ENCODE data around the gene CLPTM1L.
"Not testable (repeated sequence)": the region's sequence is repeated elsewhere in the genome, so short reads cannot be mapped to it uniquely, and the experiment has no call there.

The CLPTM1L gene

DNA sequence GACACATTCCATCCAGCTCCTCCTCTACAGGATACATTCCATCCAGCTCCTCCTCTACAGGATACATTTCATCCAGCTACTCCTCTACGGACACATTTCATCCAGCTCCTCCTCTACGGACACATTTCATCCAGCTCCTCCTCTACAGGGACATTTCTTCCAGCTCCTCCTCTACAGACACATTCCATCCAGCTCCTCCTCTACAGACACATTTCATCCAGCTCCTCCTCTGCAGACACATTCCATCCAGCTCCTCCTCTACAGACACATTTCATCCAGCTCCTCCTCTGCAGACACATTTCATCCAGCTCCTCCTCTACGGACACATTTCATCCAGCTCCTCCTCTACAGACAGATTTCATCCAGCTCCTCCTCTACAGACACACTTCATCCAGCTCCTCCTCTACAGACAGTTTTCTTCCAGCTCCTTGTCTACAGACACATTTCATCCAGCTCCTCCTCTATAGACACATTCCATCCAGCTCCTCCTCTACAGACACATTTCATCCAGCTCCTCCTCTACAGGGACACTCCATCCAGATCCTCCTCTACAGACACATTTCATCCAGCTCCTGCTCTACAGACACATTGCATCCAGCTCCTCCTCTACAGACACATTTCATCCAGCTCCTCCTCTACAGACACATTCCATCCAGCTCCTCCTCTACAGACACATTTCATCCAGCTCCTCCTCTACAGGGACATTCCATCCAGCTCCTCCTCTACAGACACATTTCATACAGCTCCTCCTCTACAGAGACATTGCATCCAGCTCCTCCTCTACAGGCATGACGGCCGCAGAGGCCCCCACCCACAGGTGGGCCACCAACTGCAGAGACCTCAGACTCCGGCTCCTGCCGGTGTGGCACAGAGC is 16.4 kb downstream of the CLPTM1L start:
- DNase-seq: not testable (repeated sequence)

DNA sequence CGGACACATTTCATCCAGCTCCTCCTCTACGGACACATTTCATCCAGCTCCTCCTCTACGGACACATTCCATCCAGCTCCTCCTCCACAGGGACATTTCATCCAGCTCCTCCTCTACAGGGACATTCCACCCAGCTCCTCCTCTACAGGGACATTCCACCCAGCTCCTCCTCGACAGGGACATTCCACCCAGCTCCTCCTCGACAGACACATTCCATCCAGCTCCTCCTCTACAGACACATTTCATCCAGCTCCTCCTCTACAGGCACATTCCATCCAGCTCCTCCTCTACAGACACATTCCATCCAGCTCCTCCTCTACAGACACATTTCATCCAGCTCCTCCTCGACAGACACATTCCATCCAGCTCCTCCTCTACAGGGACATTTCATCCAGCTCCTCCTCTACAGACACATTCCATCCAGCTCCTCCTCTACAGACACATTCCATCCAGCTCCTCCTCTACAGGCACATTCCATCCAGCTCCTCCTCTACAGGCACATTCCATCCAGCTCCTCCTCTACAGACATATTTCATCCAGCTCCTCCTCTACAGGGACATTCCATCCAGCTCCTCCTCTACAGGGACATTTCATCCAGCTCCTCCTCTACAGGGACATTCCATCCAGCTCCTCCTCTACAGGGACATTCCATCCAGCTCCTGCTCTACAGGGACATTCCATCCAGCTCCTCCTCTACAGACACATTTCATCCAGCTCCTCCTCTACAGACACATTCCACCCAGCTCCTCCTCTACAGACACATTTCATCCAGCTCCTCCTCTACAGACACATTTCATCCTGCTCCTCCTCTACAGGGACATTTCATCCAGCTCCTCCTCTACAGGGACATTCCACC is 17.8 kb downstream of the CLPTM1L start:
- DNase-seq: not testable (repeated sequence)

DNA sequence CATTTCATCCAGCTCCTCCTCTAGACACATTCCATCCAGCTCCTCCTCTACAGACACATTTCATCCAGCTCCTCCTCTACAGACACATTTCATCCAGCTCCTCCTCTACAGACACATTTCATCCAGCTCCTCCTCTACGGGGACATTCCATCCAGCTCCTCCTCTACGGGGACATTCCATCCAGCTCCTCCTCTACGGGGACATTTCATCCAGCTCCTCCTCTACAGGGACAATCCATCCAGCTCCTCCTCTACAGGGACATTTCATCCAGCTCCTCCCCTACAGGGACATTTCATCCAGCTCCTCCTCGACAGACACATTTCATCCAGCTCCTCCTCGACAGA is 18.4 kb downstream of the CLPTM1L start:
- DNase-seq: not testable (repeated sequence)

DNA sequence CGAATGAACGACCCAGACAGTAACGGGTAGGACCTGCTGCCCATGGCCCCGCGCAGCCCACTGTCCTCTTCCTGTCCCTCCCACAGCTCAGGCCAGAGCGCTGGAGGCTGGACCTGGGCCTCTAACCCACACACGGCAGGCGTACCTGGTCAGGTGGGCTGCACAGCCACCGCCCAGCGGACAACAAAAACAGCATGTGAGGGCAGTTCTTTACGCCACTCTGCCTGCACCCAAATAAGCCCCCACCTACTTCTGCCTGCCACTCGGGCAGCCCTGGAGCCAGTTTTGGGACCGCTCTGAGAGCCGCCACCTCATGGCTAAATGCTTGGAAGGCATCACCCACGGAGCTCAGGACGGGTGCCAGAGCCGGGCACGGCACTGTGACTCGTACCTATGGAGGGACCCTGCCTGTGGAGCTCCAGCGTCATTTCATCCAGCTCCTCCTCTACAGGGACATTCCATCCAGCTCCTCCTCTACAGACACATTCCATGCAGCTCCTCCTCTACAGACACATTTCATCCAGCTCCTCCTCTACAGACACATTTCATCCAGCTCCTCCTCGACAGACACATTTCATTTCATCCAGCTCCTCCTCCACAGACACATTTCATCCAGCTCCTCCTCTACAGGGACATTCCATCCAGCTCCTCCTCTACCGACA is 18.9 kb downstream of the CLPTM1L start:
- DNase-seq: no peak

DNA sequence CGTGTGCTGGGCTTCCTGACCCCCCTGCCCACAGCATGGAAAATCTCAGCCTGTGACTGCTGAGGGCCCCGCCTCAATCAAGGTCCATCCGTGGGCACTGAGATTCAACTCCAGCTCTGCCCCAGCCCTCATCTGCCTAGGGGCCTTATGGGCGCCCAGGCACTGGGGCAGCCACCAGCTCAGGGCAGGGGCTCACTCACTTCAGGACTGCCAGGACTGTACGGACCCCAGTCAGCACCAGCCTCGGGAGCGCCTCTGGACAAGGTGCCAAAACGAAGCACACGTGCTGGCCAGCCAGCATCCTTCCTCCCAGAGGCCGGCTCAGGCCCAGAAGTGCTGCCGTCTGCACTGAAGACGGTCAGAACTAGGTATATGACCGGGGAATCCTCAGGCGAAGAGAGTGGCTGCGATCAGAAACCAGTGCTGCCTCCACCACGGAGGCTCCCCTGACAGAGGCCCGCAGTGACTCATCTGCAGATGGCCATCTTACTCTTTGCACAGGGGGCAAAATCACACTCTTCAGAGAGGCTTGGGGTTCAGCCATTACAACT is 19.6 kb downstream of the CLPTM1L start:
- no peak for DNase-seq

DNA sequence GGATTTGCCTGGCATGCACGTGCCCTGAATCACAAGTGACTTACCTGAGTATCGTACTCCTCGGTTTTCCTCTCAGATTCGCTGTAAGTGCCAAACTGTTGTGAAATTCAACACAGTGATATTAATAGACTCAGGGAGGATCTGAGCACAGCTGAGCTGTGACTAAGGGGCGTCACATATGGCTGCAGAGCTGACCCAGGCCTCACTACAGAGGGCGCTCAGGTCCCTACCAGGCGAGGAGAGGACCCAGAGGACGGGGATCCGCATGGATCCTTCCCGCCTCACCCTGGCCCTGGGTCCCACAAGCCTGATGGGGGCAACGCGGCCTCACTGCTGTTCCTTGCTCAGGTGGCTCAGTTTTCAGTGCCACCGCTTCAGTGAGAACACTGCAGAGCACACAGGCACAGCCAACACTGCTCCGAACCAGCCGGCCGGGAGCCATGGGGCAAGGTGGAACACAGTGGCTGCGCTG is 20.1 kb downstream of the CLPTM1L start:
- DNase-seq: no peak

DNA sequence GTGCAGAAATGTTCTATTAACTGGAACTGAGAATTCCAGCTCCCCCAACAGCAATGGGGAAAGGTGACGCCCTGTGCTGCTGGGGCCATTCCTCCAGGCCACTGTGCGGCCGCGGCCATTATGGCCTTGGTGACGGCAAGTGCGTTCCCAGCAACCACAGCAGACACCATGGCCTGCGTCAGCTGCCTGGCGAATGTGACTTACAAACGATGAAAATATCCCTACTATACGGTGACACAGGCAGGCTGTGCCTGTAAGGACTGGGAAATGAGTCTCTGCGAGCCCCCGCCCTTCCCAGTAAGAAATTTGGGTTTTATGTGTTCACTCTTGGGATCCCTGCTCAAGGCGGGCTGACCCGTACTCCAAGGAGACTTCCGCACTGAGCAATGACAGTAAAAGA is 20.6 kb downstream of the CLPTM1L start:
- no peak for DNase-seq

DNA sequence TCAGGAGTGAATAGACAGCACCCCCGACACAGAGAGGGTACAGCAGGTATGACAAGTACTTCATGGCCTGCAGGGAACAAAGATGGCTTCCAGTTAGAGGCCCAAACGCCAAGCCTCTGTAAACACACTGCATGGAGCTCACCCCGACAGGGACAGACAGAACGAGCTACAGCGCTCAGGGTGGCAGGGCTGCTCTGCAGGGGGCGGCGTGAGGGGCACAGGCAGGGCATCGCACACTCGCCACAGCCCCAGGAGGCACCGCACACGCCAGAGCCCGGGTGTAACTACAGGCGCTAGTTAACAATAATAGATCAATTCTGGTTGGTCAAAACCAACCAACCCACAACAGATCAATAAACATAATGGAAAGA is 21.1 kb downstream of the CLPTM1L start:
- no peak for DNase-seq

DNA sequence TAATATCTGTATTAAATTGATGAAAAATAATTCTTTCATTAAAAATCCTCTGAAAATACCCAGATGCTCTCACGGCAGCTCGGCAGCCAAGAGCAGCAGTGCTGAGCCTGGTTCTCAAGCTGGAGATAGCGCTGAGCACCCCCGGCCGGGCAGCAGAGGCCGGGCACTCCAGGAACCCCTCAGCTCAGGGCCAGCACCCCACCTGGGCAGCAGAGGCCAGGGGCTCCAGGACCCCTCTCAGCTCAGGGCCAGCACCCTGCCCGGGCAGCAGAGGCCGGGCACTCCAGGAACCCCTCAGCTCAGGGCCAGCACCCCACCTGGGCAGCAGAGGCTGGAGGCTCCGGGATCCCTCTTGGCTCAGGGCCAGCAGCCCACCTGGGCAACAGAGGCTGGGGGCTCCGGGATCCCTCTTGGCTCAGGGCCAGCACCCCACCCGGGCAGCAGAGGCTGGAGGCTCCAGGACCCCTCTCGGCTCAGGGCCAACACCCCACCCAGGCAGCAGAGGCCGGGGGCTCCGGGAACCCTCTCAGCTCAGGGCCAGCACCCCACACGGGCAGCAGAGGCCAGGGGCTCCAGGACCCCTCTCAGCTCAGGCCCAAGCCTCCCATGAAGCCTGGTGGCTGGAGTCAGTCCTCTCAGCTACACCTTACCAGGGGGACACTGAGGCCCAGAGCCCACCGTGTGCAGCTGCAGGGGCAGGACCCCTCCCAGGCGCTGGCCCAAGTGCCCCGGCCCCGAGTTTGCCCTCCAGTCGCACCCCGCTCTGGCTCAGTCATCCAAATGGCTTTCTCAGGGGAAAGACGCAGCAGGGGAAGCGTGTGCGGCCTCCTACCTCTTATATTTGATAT is 21.7 kb downstream of the CLPTM1L start:
- no peak for DNase-seq

DNA sequence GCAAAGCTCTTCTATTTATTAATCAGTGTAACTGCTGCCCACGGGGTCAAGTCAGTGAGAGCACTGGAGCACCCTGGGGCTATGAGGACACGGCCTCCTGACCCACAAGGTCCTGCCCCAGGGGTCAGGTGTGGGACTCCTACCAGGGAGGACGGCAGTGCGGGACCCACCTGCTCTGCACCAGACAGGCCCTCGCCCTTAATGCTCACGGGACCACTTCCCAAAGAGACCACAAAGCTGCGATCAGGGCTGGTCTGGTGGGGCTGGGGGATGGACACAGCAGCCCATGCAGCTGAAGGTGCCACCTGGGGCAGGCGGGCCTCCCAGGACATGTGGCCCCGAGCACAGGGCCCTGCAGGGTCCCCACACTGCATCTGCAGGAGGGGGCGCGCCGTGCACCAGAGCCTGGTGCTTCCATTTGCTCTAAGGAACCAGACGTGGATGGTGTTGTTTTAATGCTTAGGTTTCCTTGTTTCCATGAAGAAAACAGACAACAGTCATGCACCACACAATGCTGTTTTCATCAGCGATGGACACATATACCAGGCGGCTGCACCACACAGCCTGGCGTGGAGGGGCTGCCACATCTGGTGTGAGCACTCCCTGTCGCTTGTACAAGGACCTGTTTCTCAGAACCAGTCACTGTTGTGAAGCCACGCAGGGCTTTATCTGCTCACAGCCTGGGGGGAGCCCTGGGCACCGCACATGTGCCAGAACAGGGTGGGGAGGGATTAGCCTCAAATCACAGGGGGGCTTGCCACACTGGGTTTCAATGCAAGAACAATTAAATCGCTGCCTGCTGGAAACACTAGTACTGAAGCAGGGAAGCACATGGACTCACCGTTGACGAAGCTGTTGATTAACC is 22.6 kb downstream of the CLPTM1L start:
- DNase-seq: no peak

DNA sequence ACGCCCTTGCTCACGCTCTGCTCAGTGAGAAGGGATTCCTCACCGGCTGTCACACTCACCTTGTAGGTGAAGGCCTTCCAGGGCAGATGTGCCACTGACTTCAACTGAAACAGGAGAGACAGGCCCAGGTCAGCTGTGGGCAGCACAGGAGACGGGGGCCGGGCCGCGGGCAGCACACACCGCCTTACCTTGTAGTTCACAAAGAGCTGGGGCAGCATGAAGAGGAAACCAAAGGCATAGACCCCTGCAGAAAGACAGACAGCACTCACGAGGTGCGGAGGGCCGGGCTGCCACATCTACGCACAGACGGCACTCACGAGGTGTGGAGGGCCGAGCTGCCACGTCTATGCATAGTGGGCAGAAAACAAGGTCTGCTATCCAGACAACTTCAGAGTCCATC is 23.3 kb downstream of the CLPTM1L start:
- no peak for DNase-seq

DNA sequence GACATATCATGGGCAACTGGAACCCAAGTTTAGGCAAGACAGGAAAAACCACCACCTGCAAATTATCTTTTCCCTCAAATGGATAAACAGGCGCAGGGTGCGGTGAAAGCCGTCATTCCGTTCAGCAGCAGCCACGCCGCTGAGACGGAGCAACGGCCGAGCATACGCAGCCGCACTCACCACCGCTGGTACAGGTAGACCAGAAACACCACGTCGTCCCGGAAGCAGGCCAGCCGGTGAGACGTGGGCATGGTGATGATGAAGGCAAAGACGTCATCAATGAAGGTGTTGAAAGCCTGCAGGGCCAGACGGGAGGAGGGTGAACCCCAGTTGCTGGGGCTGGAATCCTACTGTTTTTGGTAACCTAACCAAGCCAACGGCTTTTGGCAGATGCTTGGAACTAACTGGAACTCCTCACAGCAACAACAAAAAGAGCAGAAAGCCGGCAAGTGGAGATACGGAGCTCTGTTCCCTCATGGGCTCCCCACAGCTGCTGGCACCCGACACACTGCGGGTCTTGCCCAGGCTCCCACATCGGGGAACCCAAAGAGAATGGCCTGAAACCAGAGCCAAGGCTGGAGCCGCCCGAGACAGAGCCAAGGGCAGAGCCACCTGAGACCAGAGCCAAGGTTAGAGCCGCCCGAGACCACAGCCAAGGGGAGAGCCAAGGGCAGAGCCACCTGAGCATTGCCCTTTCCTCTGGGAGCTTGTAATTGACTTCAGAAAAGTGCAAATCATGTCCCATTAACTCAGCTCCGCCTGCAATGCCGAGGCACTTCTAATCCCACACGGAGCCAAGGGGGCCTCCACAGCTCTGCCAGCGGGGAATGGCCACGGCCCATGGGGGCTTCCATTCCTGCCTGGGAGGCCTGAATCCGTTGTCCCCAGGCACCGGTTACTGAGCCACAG is 24.2 kb downstream of the CLPTM1L start:
- DNase-seq: no peak

DNA sequence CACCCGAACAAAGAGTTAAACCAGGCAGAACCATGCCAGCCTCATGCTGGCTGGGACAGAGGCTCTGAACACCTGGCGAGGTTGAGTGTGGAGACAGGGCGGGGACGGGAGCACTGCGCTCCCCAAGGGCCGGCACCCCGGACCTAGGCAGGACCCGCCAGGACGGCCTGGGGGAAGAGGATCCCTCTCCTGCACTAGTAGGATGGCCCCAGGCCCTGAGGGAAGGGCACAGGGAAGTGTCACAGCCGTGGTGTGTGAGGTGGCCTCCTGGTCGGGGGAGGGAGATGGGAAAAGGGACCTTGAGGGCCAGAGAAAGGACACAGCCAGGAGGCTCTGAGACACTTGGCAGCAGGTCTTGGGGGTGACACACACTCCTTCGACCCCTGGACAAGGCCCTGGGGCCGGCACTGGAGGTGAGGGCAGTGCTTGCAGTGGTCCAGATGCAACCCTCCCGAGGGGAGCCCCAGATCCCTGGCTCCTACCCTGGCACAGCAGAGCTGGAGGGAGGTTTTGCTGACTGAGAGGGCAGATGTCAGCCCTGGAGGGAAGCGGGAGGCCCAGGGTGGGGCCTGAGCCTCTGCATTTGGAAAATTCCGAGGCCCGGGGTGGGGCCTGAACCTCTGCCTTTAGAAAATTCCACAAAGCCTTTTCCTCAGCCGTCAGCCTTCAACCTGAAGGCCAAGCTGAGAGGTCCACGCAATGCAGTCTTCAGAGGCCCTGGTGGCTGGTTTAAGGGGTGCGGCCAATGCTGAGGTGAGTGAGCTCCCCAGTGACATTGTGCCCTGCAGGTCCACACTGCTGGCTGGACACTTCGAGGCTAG is 25.3 kb downstream of the CLPTM1L start:
- DNase-seq: no peak

DNA sequence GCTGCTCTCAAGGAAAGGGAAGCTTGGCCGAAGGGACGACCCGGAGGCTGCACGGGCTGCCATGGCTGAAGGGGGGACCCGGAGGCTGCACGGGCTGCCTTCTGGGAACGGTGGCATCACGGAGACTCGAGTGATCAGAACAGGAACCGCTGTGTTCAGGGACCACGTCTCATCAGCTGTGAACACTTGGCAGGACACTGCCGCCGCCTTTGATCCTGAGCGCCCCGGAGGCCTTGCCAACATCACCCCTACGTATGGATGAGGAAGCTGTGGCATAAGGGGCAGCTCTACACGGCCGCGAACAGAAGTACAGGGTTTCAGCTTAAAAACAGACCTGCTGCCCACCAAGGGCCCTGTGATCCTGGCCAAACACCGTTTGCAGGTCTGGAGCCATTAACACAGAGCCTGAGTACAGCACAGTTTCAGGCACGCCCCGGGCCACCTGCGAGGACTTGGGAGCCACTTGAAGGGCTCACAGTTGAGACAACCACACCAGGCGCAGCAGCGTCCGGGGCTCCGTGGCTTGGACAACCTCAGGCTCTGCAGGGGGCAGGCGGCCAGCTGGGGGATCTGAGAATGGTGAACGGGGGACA is 26.1 kb downstream of the CLPTM1L start:
- DNase-seq: no peak

DNA sequence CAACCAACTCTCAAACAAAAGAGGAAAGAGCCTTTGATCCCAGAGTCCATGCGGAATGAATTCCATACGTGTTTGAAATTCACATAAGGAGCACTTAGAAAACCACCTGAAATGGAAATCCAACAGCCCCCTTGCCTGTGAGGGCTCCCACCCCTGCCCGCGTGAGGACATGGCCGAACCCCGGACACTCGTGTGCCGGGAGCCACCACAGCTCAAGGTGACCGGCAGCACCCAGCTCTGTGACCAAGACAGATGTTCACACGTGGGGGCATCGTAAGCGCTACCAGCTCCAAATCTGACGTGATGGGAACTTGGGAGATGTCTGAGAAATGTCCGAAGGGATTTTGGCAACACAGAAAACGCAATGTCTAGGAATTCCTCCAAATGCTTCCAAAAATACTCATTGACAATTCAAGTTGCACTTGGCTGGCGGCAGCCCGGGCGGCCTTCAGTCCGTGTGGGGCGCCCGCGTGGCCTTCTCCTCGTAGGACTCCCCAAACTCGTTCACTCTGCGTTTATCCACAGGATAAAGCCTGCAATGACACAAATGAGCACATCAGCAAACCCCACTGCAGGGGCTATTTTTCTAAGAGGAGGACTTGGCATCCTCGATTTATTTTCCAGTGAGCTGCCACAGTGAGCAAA is 26.9 kb downstream of the CLPTM1L start:
- DNase-seq: no peak

DNA sequence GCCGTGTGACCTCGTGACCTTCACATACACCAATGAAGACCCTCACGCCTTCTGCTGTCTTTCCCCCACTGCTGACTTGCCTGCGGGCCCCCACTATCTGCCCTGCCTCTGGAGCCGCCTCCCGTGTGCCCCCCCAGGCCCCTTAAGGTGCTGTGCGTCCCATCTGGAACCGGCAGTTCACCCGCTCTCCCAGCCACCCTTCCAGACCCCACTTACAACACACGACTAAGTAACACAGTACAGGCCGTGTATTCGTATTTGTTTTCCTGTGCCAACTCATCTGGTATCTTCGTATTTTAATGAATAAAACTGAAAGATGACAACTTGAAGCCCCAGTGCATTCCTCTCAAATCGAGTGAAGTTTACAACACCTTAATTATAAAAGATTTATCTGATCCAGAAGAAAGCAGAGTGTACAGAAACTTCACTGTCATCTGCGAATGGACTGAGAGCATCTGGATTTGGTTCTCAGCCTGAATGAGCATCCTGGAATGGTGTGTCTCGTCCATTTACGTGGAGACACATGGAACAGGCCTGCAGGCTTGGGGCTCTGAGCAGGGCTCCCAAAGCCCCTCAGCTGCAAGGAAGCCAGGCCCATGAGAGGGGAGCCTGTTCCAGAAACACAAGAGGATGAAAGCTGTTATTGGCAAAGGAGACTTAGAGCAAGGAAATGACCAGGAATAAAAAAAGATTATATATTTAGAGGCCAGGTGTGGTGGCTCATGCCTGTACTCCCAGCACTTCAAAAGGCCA is 28.1 kb downstream of the CLPTM1L start:
- no peak for DNase-seq
